HG02678 (cell line): ENCODE measurements around the gene FAT2.

ENCODE experiments used
- ATAC-seq: cut with Tn5 transposase; IDR thresholded peaks from one replicate; pipeline ENCODE4 v1.9.1; 2021; ENCODE audit warnings: mild to moderate bottlenecking, moderate library complexity; ENCODE audit not compliant: unreplicated experiment

The FAT2 gene

DNA sequence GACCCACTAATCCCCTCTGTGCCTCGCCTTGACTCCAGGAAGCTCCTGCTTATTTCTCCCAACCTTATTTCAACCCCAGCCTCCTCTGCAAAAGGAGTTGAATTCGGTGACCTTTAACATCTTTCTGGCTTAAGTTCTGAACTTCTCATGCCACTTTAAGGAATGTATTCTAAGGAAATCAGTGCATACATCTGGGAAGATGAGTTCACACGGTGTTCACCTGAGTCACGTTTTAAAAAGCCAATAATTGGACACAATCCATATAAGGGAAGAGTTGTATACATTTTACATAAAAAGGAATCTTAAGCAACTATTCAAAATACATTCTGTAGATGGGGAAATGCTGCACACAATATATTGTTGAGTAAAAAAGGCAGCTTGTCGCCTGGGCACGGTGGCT is 33.2 kb downstream of the FAT2 start:
- ATAC-seq: no peak

DNA sequence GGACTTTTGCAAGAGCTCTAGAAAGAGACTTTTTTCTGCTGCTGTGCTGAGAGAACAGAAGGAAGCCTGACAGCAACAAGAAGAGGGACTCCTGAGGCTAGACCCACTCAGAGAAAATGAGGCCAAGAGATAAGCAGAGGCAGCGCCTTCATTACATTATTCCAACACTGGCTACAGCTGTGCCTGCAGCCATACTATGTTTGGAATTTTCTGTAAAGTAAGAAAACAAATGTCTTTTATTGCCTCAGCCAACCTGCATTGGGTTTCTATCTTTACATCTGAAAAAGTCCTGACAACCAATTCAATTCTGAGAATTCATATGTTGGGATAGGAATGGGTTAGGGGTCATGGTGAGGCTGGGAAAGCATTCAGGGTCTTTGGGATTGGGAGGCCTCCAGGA is 33.7 kb downstream of the FAT2 start:
- no peak for ATAC-seq

DNA sequence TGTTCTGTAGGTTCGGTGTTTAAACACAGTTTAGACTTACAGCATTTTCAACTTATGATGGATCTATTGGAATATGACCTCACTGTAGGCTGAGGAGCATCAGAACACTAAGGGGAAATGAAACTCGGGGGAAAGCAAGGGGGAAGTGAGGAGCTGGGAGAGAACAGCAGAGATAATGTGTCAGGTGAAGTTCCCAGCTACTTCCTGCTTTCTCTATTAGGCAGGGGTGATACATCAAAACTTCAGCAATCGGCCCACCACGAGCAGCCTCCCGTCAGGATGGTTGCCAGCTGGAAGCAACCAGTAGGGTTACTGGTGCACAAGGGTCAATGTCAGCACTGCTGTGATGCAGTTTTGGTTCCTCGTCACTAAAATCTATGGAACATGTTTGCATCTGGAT is 34.3 kb downstream of the FAT2 start:
- peak; percentile 57 for ATAC-seq

DNA sequence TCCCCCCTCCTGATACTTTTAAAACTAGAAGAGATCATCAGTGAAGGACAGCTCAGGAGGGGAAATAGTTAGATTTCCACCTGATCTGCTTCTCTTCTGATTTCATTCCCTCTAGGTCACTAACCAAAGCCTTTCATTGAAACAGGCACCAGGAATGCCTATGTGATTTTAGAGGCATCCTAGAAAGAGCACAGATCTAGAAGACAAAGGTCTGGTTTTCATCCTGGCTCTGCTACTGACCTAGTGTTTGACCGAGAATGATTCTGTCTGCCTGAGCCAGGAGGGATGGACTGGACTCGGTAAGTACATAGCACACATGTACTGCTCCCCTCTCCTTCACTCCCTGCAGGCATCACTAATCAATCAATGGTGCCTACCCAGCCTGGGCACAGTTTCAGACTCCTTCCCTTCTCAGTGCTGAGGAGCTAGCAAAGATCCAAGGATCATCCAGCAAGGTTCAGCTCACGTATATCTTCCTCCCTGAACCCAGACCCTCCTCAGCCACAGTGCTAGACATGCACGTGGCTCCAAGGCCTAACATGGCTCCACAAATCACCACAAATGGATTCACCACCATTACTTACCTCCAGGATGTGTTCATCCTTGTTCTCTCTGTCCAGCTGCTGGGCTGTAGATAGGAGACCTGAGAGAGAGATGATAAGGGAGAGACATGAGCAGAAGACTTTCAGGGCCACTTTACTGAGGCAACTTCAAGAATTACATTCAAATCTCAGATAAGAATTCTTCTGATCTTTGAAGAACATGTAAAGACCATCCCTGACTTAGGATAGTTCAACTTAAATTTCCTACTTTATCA is 35.2 kb downstream of the FAT2 start:
- no peak for ATAC-seq

DNA sequence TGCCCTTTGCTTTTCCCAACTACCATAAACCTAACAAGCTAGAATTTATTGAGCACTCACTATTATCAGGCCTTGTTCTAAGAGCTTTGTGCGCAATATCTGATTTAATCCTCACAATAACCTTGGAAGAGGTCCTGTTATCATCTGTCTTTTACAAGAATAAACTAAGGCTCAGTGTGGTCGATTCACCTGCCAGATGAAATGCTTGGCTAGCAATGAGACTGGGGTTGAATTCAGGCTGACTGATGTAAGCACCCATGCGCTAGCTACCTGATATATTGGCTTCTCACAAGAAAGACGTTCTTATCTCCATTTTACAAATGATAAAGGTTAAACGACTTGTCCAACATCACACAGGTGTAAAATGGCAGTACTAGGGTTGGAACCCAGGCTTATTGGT is 37.4 kb downstream of the FAT2 start:
- no peak for ATAC-seq

DNA sequence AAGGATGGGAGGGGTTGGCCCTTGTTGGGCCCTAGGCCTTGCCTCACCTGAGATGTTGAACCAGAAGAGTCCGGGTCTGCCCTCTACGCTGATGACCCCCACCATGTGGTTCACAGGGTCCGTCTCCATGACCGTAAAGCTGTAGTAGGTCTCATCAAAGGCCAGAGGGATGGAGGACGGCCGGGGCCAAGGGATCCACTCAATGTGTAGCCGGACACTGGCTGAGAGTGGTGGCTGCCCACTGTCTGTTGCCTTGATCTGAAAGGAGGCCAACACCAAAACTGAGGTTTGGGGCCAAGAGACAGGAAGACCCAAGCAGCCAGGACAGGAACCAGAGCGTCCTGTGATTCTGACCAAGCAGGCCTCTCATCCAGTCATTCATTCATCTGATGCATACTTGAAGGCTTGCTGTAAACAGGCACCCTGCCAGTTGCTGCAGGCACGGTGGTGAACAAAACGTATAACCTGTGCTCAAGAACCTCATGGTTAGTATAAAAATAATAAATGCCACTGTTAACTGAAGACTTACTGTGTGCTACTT is 37.9 kb downstream of the FAT2 start:
- no peak for ATAC-seq

DNA sequence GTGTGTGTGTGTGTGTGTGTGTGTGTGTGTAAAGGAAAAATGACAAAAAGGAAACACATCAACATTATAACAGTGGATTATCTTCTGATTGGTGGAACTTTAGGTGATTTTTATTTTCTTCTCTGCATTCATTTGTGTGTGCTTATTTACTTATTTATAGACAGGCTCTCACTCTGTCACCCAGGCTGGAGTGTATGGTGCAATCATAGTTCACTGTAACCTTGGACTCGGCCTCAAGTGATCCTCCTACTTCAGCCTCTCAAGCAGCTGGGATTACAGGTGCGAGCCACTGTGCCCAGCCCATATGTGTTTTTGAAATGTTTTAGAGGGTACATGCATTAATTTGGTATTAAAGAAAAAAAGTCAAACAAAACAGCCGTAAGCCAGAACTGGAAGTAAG is 39.1 kb downstream of the FAT2 start:
- no peak for ATAC-seq

DNA sequence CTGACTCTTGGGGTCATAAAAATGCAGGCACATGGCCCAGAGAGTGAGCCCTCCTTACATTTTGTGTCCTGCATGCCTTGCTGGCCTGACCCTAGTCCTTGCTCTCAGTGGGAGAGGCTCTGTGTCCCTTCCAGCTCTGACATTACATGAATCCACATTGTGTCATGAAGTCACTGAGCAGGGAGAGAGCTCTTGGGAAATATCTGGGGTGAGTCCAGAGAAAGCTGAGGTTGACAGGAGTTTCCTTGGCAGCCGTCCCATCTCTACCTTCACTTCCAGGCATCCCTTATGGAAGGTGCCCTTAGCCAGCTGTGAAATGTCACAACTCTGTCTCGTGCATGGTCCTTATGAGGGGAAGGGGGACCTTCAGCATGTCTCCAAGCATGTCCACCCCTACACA is 41.0 kb downstream of the FAT2 start:
- ATAC-seq: no peak

DNA sequence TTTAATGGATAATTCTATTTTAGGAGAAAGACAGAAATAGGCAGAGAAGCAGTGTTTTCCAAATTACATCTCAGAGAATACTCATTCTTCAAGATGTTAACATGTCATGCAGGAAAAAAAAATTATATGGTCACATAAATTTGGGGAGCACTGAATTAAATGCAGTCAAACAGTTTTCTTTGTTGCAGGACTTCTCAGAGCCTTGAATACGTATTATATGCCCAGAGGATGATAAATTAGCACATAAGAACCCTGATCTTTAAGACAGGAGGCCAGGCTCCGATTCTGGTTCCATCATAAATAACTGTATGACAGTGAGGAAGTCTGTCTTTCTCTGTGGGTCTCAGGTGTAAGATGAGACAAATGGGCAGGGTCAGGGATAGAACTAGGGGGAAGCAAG is 41.4 kb downstream of the FAT2 start:
- ATAC-seq: no peak

DNA sequence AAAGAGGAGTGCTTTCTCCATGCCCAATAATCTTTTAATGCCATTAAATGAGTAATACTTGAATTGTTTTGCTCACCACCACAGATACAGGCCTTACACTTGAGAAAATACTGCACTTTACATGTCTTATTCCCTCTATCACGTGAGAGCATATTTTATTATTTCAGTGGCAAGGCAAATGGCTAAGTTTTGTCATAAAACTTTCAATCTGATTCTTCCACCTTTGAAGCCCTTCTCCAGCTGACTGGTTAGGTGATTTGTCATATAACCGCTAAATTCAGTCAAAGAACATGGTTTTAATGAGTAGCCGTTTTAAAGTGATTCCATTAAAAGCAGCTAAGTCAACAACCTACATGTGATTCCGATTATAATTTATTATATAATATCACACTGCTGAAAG is 43.8 kb downstream of the FAT2 start:
- ATAC-seq: no peak

DNA sequence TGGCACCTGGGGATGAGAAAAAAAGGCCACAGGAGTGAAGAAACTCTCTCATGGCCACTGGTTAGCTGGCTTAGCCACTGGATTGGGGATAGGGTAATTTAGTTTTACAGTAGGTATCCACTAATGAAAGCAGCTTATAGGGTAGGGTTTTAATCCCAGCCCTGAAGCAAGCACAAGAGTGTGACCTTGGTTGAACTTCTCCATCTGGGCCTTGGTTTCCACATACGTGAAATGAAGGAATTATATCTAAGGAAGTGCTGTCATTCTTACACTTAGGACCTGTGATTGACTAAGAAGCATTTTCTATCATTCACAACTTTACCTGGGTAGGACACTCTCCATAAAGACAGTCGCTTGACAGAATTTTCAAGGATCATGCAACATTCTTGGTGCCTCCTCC is 49.6 kb downstream of the FAT2 start:
- no peak for ATAC-seq
